ENCODE data around the gene CHID1. TPM values are rescaled to one million over a fixed set of nuclear protein-coding genes. Genes with fewer than 3 reads are reported as not detected.

Gene CHID1
- total and polyA plus RNA-seq, 2 experiments from 2014 or later = 54.1 to 67.3 TPM

DNA sequence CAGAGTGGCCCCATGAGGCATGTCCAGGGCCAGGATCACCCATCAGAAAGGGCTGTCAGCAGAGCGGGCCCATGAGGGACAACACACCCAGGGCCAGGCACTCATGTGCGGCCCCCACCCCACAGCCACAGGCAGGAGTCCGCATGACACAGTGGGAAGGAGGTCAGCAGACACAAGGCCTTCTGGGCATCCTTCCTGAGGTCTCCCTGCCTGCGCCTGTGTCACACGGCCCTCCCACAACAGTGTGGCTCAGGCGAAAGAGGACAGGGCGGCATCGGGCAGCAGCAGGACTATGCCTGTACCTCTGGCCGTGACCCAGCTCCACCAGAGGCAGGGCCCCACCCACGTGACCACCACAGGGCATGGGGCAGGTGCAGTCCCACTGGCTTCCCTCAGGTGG lies 27.1 kb downstream of the CHID1 start:
- TF ChIP-seq ZNF331 (CRISPR knock-in tag; IDR thresholded peaks at IDR 0.05; ENCODE audit: low read depth) (no peak), POLR2AphosphoS5 (IDR thresholded peaks at IDR 0.05; ENCODE audit: low read depth) (no peak), CTCF (conservative IDR thresholded peaks at IDR 0.05; ENCODE audit: low read depth in 2 of 2) (no peak), CREB1 (CRISPR knock-in tag; IDR thresholded peaks at IDR 0.05; ENCODE audit: low read depth) (no peak), STAT1 (IDR thresholded peaks at IDR 0.05; ENCODE audit: unreplicated experiment) (no peak), JUNB (IDR thresholded peaks at IDR 0.05; ENCODE audit: unreplicated experiment) (no peak), EZH2phosphoT487 (IDR thresholded peaks at IDR 0.05; ENCODE audit: unreplicated experiment) (no peak), EZH2 (IDR thresholded peaks at IDR 0.05; ENCODE audit: low read depth, unreplicated experiment) (no peak), ZNF114 (CRISPR knock-in tag; IDR thresholded peaks at IDR 0.05) (no peak), ETS1 (IDR thresholded peaks at IDR 0.05) (no peak), NANOG (IDR thresholded peaks at IDR 0.05; ENCODE audit: borderline replicate concordance) (no peak)
- TF ChIP-seq, protein P1, sequence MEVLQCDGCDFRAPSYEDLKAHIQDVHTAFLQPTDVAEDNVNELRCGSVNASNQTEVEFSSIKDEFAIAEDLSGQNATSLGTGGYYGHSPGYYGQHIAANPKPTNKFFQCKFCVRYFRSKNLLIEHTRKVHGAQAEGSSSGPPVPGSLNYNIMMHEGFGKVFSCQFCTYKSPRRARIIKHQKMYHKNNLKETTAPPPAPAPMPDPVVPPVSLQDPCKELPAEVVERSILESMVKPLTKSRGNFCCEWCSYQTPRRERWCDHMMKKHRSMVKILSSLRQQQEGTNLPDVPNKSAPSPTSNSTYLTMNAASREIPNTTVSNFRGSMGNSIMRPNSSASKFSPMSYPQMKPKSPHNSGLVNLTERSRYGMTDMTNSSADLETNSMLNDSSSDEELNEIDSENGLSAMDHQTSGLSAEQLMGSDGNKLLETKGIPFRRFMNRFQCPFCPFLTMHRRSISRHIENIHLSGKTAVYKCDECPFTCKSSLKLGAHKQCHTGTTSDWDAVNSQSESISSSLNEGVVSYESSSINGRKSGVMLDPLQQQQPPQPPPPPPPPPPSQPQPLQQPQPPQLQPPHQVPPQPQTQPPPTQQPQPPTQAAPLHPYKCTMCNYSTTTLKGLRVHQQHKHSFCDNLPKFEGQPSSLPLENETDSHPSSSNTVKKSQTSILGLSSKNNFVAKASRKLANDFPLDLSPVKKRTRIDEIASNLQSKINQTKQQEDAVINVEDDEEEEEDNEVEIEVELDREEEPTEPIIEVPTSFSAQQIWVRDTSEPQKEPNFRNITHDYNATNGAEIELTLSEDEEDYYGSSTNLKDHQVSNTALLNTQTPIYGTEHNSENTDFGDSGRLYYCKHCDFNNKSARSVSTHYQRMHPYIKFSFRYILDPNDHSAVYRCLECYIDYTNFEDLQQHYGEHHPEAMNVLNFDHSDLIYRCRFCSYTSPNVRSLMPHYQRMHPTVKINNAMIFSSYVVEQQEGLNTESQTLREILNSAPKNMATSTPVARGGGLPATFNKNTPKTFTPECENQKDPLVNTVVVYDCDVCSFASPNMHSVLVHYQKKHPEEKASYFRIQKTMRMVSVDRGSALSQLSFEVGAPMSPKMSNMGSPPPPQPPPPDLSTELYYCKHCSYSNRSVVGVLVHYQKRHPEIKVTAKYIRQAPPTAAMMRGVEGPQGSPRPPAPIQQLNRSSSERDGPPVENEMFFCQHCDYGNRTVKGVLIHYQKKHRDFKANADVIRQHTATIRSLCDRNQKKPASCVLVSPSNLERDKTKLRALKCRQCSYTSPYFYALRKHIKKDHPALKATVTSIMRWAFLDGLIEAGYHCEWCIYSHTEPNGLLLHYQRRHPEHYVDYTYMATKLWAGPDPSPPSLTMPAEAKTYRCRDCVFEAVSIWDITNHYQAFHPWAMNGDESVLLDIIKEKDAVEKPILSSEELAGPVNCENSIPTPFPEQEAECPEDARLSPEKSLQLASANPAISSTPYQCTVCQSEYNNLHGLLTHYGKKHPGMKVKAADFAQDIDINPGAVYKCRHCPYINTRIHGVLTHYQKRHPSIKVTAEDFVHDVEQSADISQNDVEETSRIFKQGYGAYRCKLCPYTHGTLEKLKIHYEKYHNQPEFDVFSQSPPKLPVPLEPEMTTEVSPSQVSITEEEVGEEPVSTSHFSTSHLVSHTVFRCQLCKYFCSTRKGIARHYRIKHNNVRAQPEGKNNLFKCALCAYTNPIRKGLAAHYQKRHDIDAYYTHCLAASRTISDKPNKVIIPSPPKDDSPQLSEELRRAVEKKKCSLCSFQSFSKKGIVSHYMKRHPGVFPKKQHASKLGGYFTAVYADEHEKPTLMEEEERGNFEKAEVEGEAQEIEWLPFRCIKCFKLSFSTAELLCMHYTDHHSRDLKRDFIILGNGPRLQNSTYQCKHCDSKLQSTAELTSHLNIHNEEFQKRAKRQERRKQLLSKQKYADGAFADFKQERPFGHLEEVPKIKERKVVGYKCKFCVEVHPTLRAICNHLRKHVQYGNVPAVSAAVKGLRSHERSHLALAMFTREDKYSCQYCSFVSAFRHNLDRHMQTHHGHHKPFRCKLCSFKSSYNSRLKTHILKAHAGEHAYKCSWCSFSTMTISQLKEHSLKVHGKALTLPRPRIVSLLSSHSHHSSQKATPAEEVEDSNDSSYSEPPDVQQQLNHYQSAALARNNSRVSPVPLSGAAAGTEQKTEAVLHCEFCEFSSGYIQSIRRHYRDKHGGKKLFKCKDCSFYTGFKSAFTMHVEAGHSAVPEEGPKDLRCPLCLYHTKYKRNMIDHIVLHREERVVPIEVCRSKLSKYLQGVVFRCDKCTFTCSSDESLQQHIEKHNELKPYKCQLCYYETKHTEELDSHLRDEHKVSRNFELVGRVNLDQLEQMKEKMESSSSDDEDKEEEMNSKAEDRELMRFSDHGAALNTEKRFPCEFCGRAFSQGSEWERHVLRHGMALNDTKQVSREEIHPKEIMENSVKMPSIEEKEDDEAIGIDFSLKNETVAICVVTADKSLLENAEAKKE (CRISPR knock-in tag; IDR thresholded peaks at IDR 0.05) = no peak
- TF ChIP-seq, protein P2, sequence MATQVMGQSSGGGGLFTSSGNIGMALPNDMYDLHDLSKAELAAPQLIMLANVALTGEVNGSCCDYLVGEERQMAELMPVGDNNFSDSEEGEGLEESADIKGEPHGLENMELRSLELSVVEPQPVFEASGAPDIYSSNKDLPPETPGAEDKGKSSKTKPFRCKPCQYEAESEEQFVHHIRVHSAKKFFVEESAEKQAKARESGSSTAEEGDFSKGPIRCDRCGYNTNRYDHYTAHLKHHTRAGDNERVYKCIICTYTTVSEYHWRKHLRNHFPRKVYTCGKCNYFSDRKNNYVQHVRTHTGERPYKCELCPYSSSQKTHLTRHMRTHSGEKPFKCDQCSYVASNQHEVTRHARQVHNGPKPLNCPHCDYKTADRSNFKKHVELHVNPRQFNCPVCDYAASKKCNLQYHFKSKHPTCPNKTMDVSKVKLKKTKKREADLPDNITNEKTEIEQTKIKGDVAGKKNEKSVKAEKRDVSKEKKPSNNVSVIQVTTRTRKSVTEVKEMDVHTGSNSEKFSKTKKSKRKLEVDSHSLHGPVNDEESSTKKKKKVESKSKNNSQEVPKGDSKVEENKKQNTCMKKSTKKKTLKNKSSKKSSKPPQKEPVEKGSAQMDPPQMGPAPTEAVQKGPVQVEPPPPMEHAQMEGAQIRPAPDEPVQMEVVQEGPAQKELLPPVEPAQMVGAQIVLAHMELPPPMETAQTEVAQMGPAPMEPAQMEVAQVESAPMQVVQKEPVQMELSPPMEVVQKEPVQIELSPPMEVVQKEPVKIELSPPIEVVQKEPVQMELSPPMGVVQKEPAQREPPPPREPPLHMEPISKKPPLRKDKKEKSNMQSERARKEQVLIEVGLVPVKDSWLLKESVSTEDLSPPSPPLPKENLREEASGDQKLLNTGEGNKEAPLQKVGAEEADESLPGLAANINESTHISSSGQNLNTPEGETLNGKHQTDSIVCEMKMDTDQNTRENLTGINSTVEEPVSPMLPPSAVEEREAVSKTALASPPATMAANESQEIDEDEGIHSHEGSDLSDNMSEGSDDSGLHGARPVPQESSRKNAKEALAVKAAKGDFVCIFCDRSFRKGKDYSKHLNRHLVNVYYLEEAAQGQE (IDR thresholded peaks at IDR 0.05; ENCODE audit: unreplicated experiment) = no peak
- H4K20me1 ChIP-seq (replicated peaks; ENCODE audit: insufficient read depth) = peaks cover 5% of the 10 kb centered on the region
- Mint-ChIP-seq H3K4me1 (peaks cover 2% of the 10 kb centered on the region; the same call in 1 of the 3 replicates), H3K9me3 (peaks cover 3% of the 10 kb centered on the region; the same call in 2 of the 3 replicates), H3K27ac (no peak overlapping the region), H3K27me3 (ENCODE audit: insufficient read depth, low read depth, poor library complexity) (peaks cover 24% of the 10 kb centered on the region), H3K36me3 (ENCODE audit: low read depth) (peaks cover 41% of the 10 kb centered on the region), H3K4me3 (no peak overlapping the region)
- no peaks in the 10 kb centered on the region for H3K4me1 ChIP-seq (ENCODE audit: insufficient read depth)
- H2AFZ ChIP-seq = no peak overlapping the region
- no peaks in the 10 kb centered on the region for H3K9me2 ChIP-seq (ENCODE audit: insufficient read depth)
- H3K27ac ChIP-seq (ENCODE audit: low read depth) = no peak overlapping the region
- no peak for DNase-seq (ENCODE audit: low spot score)
- H3F3A ChIP-seq (replicated peaks; ENCODE audit: low read depth) = no peaks in the 10 kb centered on the region
- H3K4me2 ChIP-seq = no peak overlapping the region
- H3K79me2 ChIP-seq (replicated peaks; ENCODE audit: insufficient read depth) = no peaks in the 10 kb centered on the region
- no peak overlapping the region for H3K4me3 ChIP-seq
- peaks cover 4% of the 10 kb centered on the region; the same call in 1 of the 2 replicates for H3K36me3 ChIP-seq (ENCODE audit: insufficient read depth)
- H3K27me3 ChIP-seq (ENCODE audit: insufficient read depth) = no peaks in the 10 kb centered on the region
- no peak for ATAC-seq

Measured in GM23338 (cell line).